ENCODE measurements around the gene COASY.

Gene COASY

GRCh38 chr17:42560246-42560645, 1.7 kb upstream of the COASY start:
- no peak for DNase-seq (ENCODE audit: low read depth in 2 of 2)
- H3K4me3 ChIP-seq (replicated peaks in 1 of 2; ENCODE audit: low read depth in 2 of 2, low read length in 2 of 2) = no peak overlapping the region
- no peak for TF ChIP-seq CTCF (IDR thresholded peaks at IDR 0.05; ENCODE audit: low read depth, low read length)

GRCh38 chr17:42562388-42563142, 617 bp downstream of the COASY start:
- H3K4me3 ChIP-seq (replicated peaks in 1 of 2; ENCODE audit: low read depth in 2 of 2, low read length in 2 of 2) = peak overlapping the region; percentile 90 to 91
- peak; percentile 42 to 51 for DNase-seq (ENCODE audit: low read depth in 2 of 2)
- TF ChIP-seq CTCF (IDR thresholded peaks at IDR 0.05; ENCODE audit: low read depth, low read length) = no peak

GRCh38 chr17:42563143-42563509, 1.2 kb downstream of the COASY start:
- DNase-seq (ENCODE audit: low read depth in 2 of 2) = no peak

GRCh38 chr17:42563543-42563942, 1.6 kb downstream of the COASY start:
- peak overlapping the region; percentile 90 to 91 for H3K4me3 ChIP-seq (replicated peaks in 1 of 2; ENCODE audit: low read depth in 2 of 2, low read length in 2 of 2)
- DNase-seq (ENCODE audit: low read depth in 2 of 2) = no peak
- no peak for TF ChIP-seq CTCF (IDR thresholded peaks at IDR 0.05; ENCODE audit: low read depth, low read length)

More at GRCh38 chr17:42563143-42563509, 1.2 kb downstream of the COASY start:
- peak overlapping the region; percentile 90 to 91 for H3K4me3 ChIP-seq (replicated peaks in 1 of 2; ENCODE audit: low read depth in 2 of 2, low read length in 2 of 2)
- TF ChIP-seq CTCF (IDR thresholded peaks at IDR 0.05; ENCODE audit: low read depth, low read length) = no peak

GRCh38 chr17:42563950-42564349, 2.0 kb downstream of the COASY start:
- TF ChIP-seq CTCF (IDR thresholded peaks at IDR 0.05; ENCODE audit: low read depth, low read length) = no peak
- peak overlapping the region in 1 of 2 donors; percentile 91 for H3K4me3 ChIP-seq (replicated peaks in 1 of 2; ENCODE audit: low read depth in 2 of 2, low read length in 2 of 2)

GRCh38 chr17:42564815-42565522, 3.0 kb downstream of the COASY start:
- TF ChIP-seq CTCF (IDR thresholded peaks at IDR 0.05; ENCODE audit: low read depth, low read length) = no peak
- no peak overlapping the region for H3K4me3 ChIP-seq (replicated peaks in 1 of 2; ENCODE audit: low read depth in 2 of 2, low read length in 2 of 2)
- no peak for DNase-seq (ENCODE audit: low read depth in 2 of 2)

More at GRCh38 chr17:42563950-42564349, 2.0 kb downstream of the COASY start:
- no peak for DNase-seq (ENCODE audit: low read depth in 2 of 2)
